Measurements from ENCODE around the gene HSD17B2.

Gene HSD17B2

GRCh38 chr16:82042144-82042543, 7.1 kb downstream of the HSD17B2 start:
- TF ChIP-seq CTCF (IDR thresholded peaks at IDR 0.05; ENCODE audit: low read length), result no peak
- H3K4me1 ChIP-seq (ENCODE audit: insufficient read depth, low read length, severe bottlenecking), result no peaks in the 10 kb centered on the region
- no peaks in the 10 kb centered on the region for H3K79me2 ChIP-seq (ENCODE audit: insufficient read depth, low read length)
- H3K4me2 ChIP-seq (ENCODE audit: low read length), result no peak overlapping the region
- H3K9me3 ChIP-seq (ENCODE audit: low read length), result no peaks in the 10 kb centered on the region
- H3K9ac ChIP-seq (ENCODE audit: low read length), result no peak overlapping the region
- H3K27me3 ChIP-seq (ENCODE audit: insufficient read depth, low read length), result no peaks in the 10 kb centered on the region
- H2AFZ ChIP-seq (ENCODE audit: low read length), result no peak overlapping the region
- H3K9me2 ChIP-seq (ENCODE audit: low read depth, low read length), result no peaks in the 10 kb centered on the region
- H3F3A ChIP-seq (ENCODE audit: insufficient read depth, low read length), result no peaks in the 10 kb centered on the region
- H3K4me3 ChIP-seq (ENCODE audit: low read depth, low read length, poor library complexity, severe bottlenecking), result no peak overlapping the region
- no peak overlapping the region for H3K27ac ChIP-seq (ENCODE audit: low read depth, low read length, poor library complexity, severe bottlenecking)
- no peaks in the 10 kb centered on the region for H4K20me1 ChIP-seq (ENCODE audit: insufficient read depth, low read length)
- no peaks in the 10 kb centered on the region for H3K36me3 ChIP-seq (ENCODE audit: insufficient read depth, low read length)

- Histone ChIP-seq H2AFZ (ENCODE audit: low read length) (no peak overlapping the region), H3K9me3 (ENCODE audit: low read length) (no peaks in the 10 kb centered on the region), H3F3A (ENCODE audit: insufficient read depth, low read length) (no peaks in the 10 kb centered on the region), H3K4me1 (ENCODE audit: insufficient read depth, low read length, severe bottlenecking) (no peaks in the 10 kb centered on the region), H3K79me2 (ENCODE audit: insufficient read depth, low read length) (no peaks in the 10 kb centered on the region), H3K9ac (ENCODE audit: low read length) (no peak overlapping the region), H3K9me2 (ENCODE audit: low read depth, low read length) (no peaks in the 10 kb centered on the region), H3K36me3 (ENCODE audit: insufficient read depth, low read length) (no peaks in the 10 kb centered on the region), H3K4me2 (ENCODE audit: low read length) (no peak overlapping the region), H4K20me1 (ENCODE audit: insufficient read depth, low read length) (no peaks in the 10 kb centered on the region), H3K4me3 (ENCODE audit: low read depth, low read length, poor library complexity, severe bottlenecking) (no peak overlapping the region), H3K27ac (ENCODE audit: low read depth, low read length, poor library complexity, severe bottlenecking) (no peak overlapping the region), H3K27me3 (ENCODE audit: insufficient read depth, low read length) (no peaks in the 10 kb centered on the region)
- no peak for TF ChIP-seq EZH2 (IDR thresholded peaks at IDR 0.05; ENCODE audit: borderline replicate concordance, low read length)
- no peak for TF ChIP-seq CTCF (IDR thresholded peaks at IDR 0.05; ENCODE audit: low read length)
Observed at GRCh38 chr16:82042846-82043245, 7.8 kb downstream of the HSD17B2 start.

GRCh38 chr16:82043680-82044584, 8.9 kb downstream of the HSD17B2 start:
- H3K36me3 ChIP-seq (ENCODE audit: insufficient read depth, low read length), result no peaks in the 10 kb centered on the region
- no peak overlapping the region for H3K27ac ChIP-seq (ENCODE audit: low read depth, low read length, poor library complexity, severe bottlenecking)
- no peak overlapping the region for H3K4me2 ChIP-seq (ENCODE audit: low read length)
- no peaks in the 10 kb centered on the region for H4K20me1 ChIP-seq (ENCODE audit: insufficient read depth, low read length)
- no peaks in the 10 kb centered on the region for H3K79me2 ChIP-seq (ENCODE audit: insufficient read depth, low read length)
- H3K4me1 ChIP-seq (ENCODE audit: insufficient read depth, low read length, severe bottlenecking), result no peaks in the 10 kb centered on the region
- H3K4me3 ChIP-seq (ENCODE audit: low read depth, low read length, poor library complexity, severe bottlenecking), result no peak overlapping the region
- H3K9ac ChIP-seq (ENCODE audit: low read length), result no peak overlapping the region
- H3K9me2 ChIP-seq (ENCODE audit: low read depth, low read length), result no peaks in the 10 kb centered on the region
- H3F3A ChIP-seq (ENCODE audit: insufficient read depth, low read length), result no peaks in the 10 kb centered on the region
- no peaks in the 10 kb centered on the region for H3K9me3 ChIP-seq (ENCODE audit: low read length)
- H2AFZ ChIP-seq (ENCODE audit: low read length), result no peak overlapping the region
- TF ChIP-seq EZH2 (IDR thresholded peaks at IDR 0.05; ENCODE audit: borderline replicate concordance, low read length) (no peak), CTCF (IDR thresholded peaks at IDR 0.05; ENCODE audit: low read length) (no peak)
- H3K27me3 ChIP-seq (ENCODE audit: insufficient read depth, low read length), result no peaks in the 10 kb centered on the region
